Dedifferentiated amniotic fluid mesenchymal stem cell (primary cell): ENCODE results near the gene EPB41L4B.
"Not testable (repeated sequence)": the region's sequence is repeated elsewhere in the genome, so short reads cannot be mapped to it uniquely, and the experiment has no call there.

Experiments
- DNase-seq: peaks from one replicate; pipeline ENCODE4 v3.0.0-alpha.2; 2016; ENCODE audit errors: extremely low spot score

The EPB41L4B gene

GRCh38 chr9:109166171-109166770 lies 154.6 kb downstream of the EPB41L4B start:
- DNase-seq: no peak

GRCh38 chr9:109164042-109164441 lies 156.8 kb downstream of the EPB41L4B start:
- no peak for DNase-seq

- DNase-seq: no peak
Observed at GRCh38 chr9:109163194-109163593, 157.7 kb downstream of the EPB41L4B start.

GRCh38 chr9:109162677-109163076 lies 158.2 kb downstream of the EPB41L4B start:
- no peak for DNase-seq

- DNase-seq: no peak
Observed at GRCh38 chr9:109161471-109161870, 159.4 kb downstream of the EPB41L4B start.

- DNase-seq: no peak
Observed at GRCh38 chr9:109159583-109159982, 161.3 kb downstream of the EPB41L4B start.

- peak; percentile 33 for DNase-seq
Observed at GRCh38 chr9:109158651-109159050, 162.2 kb downstream of the EPB41L4B start.

GRCh38 chr9:109156708-109157107 lies 164.2 kb downstream of the EPB41L4B start:
- DNase-seq: no peak

GRCh38 chr9:109150925-109151545 lies 169.8 kb downstream of the EPB41L4B start:
- DNase-seq: no peak

- DNase-seq: no peak
Observed at GRCh38 chr9:109149722-109150121, 171.1 kb downstream of the EPB41L4B start.

GRCh38 chr9:109149089-109149488 lies 171.8 kb downstream of the EPB41L4B start:
- DNase-seq: no peak

GRCh38 chr9:109145051-109145450 lies 175.8 kb downstream of the EPB41L4B start:
- no peak for DNase-seq

GRCh38 chr9:109143881-109144562 lies 176.8 kb downstream of the EPB41L4B start:
- DNase-seq: no peak

- no peak for DNase-seq
Observed at GRCh38 chr9:109141375-109141774, 179.5 kb downstream of the EPB41L4B start.

GRCh38 chr9:109139851-109140250 lies 181.0 kb downstream of the EPB41L4B start:
- DNase-seq: no peak

GRCh38 chr9:109138421-109138820 lies 182.4 kb downstream of the EPB41L4B start:
- DNase-seq: no peak

GRCh38 chr9:109134167-109134578 lies 186.7 kb downstream of the EPB41L4B start:
- DNase-seq: no peak

- no peak for DNase-seq
Observed at GRCh38 chr9:109133533-109133932, 187.3 kb downstream of the EPB41L4B start.

GRCh38 chr9:109132567-109133021 lies 188.3 kb downstream of the EPB41L4B start:
- DNase-seq: no peak

GRCh38 chr9:109129470-109130197 lies 191.2 kb downstream of the EPB41L4B start:
- DNase-seq: no peak

- not testable (repeated sequence) for DNase-seq
Observed at GRCh38 chr9:109126671-109127070, 194.2 kb downstream of the EPB41L4B start.

GRCh38 chr9:109124121-109124520 lies 196.7 kb downstream of the EPB41L4B start:
- DNase-seq: no peak
